GM19372 (cell line): ENCODE measurements around the gene WDR33.

Source experiments
- ATAC-seq: cut with Tn5 transposase; IDR thresholded peaks from one replicate; pipeline ENCODE4 v1.9.1; 2021; ENCODE audit warnings: mild to moderate bottlenecking, low read depth, moderate library complexity; ENCODE audit not compliant: unreplicated experiment

Gene WDR33

DNA sequence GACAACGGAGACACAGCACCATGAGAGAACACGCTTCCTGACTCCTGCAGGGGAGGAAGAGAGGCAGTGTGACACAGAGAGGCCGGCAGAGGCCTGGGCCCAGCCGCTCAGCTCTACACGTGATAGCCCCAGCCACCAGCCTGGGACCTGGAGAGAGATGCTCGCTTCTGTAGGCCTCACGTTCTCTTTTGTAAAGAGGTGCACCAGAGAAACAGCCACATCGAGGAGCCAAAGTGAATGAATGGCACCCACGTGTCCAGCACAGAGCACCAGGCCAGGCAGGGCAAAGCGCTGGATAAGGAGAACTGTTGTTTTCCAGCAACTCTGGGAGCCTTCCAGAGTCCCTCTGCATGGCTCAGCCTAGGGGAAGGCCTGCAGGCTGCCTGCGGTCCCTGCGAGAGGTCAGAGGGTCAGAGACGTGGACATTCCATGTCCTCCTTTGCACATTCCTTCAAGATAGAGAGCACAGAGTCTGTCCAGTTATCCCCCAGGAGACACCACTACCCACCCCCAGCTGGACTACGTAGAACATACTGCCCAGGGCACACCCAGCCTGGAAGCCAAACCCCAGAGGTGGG, 149.8 kb downstream of the WDR33 start:
- ATAC-seq, result no peak

GRCh38 chr2:127660291-127660578, 150.7 kb downstream of the WDR33 start:
- no peak for ATAC-seq

DNA sequence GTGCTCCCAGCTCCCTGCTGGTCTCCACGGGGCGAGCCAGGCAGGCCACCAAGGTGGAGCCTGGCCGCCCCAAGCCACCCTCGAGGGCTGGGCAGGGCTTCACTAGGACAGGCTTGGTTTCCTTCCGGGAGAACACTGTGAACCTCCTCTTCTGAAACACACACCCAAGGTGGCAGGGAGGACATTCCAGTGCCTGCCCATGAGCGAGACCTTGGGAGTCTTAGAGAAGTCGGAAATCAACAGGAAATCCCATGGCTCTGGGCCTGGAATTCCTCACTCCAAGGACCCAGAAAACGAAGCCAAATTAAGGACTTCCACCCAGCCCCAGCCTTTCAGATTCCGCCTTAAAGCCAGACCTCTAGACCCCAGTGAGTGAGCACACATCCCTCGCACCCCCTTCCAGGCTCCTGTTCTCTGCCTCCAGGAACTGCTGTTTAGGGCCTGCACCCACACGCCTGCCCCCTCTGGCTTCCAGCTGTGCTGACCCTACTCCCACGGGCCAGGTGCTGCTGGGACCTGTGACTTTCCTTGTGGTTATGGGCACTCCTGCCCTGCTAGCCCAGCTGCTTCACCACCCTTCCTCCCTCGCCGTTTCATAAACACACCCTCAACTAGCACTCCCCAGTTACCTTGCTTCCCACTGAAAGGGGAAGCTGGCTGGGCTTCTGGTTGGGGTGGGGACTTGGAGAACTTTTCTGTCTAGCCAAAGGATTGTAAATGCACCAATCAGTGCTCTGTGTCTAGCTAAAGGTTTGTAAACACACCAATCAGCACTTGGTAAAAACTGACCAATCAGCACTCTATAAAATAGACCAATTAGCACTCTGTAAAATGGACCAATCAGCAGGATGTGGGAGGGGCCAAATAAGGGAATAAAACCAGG, 151.3 kb downstream of the WDR33 start:
- no peak for ATAC-seq

GRCh38 chr2:127658641-127659407, 152.1 kb downstream of the WDR33 start:
- no peak for ATAC-seq

- no peak for ATAC-seq
These were observed 152.8 kb downstream of the WDR33 start for GRCh38 chr2:127658146-127658545.

DNA sequence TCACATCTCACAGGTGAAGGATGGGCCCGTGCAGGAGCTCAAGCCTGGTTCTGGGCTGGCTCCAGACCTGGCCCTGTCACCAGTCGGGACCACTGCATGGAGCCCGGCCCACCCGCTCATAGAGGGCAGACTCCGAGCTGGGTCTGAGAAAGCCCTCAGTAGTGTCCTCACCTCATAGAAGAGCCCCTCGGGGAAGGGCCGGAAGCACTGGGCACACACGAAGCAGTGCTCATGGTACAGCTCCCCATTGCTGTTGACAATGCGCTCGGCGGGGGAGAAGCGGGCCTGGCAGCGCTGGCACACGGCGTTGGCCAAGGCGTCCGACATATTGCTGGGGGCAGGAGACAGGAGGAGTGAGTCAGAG, 153.8 kb downstream of the WDR33 start:
- no peak for ATAC-seq

DNA sequence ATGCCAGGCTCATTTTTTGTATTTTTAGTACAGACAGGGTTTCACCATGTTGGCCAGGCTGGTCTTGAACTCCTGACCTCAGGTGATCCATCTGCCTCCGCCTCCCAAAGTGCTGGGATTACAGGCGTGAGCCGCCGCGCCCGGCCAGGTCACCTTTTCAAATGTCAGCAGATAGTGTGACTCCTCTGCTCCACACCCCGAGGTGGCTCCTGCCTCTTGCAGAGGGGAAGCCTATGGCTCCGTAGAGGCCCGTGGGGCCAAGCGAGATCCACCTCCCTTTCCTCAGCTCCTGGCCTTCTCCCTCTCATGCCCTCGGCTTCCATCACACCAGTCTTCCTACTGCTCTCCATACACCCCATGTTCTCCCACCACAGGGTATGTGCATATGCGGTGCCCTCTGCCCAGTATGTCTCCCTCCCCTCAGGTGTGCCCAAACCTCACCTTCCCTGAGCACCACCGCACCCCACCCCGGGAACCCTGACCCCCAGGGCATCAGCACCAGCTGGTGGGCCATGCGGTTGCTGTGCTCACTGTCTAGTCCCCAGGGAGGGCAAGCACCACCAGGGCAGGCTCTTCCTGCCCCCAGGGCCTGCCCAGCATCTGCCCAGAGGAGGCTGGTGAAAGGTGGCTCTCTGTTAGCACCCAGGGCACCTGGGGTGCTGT, 154.3 kb downstream of the WDR33 start:
- no peak for ATAC-seq

- ATAC-seq, result no peak
These were observed 155.5 kb downstream of the WDR33 start for GRCh38 chr2:127655209-127656073.

- ATAC-seq, result no peak
These were observed 156.2 kb downstream of the WDR33 start for GRCh38 chr2:127654838-127655175.

DNA sequence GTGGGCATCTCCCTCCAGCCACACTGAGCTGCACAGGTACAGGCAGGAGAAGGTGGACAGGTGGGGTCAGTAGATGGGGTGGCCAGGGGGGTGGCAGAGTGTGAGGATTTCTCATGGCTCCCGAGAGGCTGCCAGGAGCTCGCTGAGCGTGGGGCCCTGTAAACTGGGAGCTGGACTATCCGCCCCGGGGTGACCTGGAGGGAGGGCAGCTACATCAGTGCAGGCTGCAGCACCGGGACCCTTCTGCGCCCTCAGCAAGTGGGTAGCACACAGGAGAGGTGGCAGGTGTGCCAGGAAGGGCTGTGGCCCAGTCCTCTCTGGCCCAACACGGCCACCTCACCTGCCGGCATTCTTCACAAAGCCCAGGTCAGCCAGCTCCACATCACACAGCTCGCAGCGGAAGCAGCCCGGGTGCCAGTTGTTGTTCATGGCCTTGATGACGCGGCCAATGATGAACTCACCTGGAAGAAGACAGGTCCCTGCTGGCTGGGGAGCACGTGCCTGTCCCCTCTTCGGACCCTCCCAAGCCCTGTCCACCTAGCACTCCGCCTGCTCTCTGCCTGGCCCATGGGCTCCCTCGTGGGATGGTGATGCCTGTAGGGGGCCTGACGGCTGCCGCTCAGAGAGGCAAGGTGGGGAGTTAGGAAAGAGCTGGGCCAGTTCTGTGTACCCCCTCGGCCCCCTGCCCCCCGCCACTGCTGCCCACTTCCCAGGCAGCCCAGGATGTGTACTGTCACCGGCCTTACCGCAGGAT, 156.7 kb downstream of the WDR33 start:
- no peak for ATAC-seq

- ATAC-seq, result no peak
These were observed 157.4 kb downstream of the WDR33 start for GRCh38 chr2:127653421-127654083.

- no peak for ATAC-seq
These were observed 158.1 kb downstream of the WDR33 start for GRCh38 chr2:127652786-127653357.

DNA sequence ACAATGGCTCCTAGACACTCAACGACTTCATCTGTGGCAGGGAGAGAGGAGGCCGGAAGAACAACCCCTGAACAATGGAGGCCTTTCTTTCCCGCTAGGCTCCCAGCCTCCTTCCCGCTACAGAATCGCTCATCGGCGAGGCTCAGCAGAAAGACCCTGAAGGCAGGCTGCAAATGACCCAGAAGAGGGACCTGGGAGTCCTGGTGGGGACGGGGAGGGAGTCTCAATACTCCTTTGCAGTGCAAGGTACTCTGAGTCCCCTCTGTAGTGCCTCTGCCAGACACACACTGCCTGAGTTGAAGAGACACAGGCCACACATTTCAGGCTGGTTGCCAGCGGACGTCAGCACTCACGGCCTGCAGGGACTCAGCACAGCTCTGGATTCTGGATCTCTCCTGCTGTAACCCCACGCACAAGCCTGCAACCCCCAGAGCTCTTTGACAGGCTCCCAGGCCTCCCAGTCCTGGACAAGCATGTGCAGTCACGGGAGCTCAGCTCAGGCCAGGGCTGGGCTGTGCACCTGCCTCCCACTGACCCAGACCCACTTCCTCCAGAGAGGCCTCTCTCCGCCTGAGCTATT, 158.9 kb downstream of the WDR33 start:
- no peak for ATAC-seq

- ATAC-seq, result no peak
These were observed 159.6 kb downstream of the WDR33 start for GRCh38 chr2:127651381-127651809.
